H1 (cell line): Measurements from ENCODE around the gene PSMB11. TPM values are rescaled to one million over a fixed set of nuclear protein-coding genes. Genes with fewer than 3 reads are reported as not detected.

ENCODE experiments used
- CTCF ChIA-PET: fragments of 300-600 bp; sonication (Branson Sonifier 250); formaldehyde crosslinking; loops from one replicate; lab custom pipeline; 2021; ENCODE audit not compliant: partially characterized antibody; lab: Charles Lee
- POLR2A ChIA-PET: fragments of 300-600 bp; sonication (Branson Sonifier 250); formaldehyde crosslinking; loops from one replicate; lab custom pipeline; 2021; ENCODE audit warnings: inconsistent platforms; ENCODE audit not compliant: partially characterized antibody; lab: Charles Lee
- DNase-seq, 2 experiments: peaks; one replicate each; pipeline versions ENCODE4 v3.0.0 to v3.0.0-alpha.2; 2010 to 2022; ENCODE audit warnings: low spot score in 2 of 2, low read depth in 1 of 2, mixed read lengths in 1 of 2
- FAIRE-seq: peaks from 2 replicates; lab custom pipeline; 2011; peaks lifted over from hg19 to GRCh38; lab: Jason Lieb, UNC
- H2AFZ ChIP-seq: 2 replicates; pipeline ENCODE4 v1.8.1; 2012; ENCODE audit warnings: low read length, inconsistent platforms
- H2AK5ac ChIP-seq: 2 replicates; pipeline ENCODE4 v1.6.1; 2013; ENCODE audit warnings: low read depth, low read length
- H2BK120ac ChIP-seq: replicated peaks from 2 replicates; pipeline ENCODE3; 2013; ENCODE audit warnings: low read depth, low read length, inconsistent platforms
- H2BK12ac ChIP-seq: 2 replicates; pipeline ENCODE4 v1.6.1; 2013; ENCODE audit warnings: low read depth, low read length
- H2BK15ac ChIP-seq: 2 replicates; pipeline ENCODE4 v1.6.1; 2013; ENCODE audit warnings: low read length
- H2BK20ac ChIP-seq: 2 replicates; pipeline ENCODE4 v1.6.1; 2013; ENCODE audit warnings: low read length
- H2BK5ac ChIP-seq: 2 replicates; pipeline ENCODE4 v1.6.1; 2013; ENCODE audit warnings: low read depth, low read length
- H3K14ac ChIP-seq: 2 replicates; pipeline ENCODE4 v1.6.1; 2013; ENCODE audit warnings: inconsistent platforms; ENCODE audit not compliant: insufficient read length
- H3K18ac ChIP-seq: 2 replicates; pipeline ENCODE4 v1.6.1; 2013; ENCODE audit warnings: low read length; ENCODE audit errors: extremely low read depth
- H3K23ac ChIP-seq: 2 replicates; pipeline ENCODE4 v1.6.1; 2013; ENCODE audit warnings: inconsistent platforms; ENCODE audit not compliant: insufficient read length
- H3K23me2 ChIP-seq: 2 replicates; pipeline ENCODE4 v1.6.1; 2013; ENCODE audit warnings: low read depth, low read length
- H3K27ac ChIP-seq: 2 replicates; pipeline ENCODE4 v1.6.1; 2011; ENCODE audit warnings: low read depth, low read length, inconsistent platforms
- H3K27me3 ChIP-seq, 4 experiments: replicated peaks in 1 of 4; 1 replicate in 1 of 4; 2 replicates in 3 of 4; pipeline versions ENCODE4 v1.6.1 to v1.8.1; 2011 to 2013; ENCODE audit warnings: low read length in 3 of 4, mild to moderate bottlenecking in 3 of 4, inconsistent platforms in 2 of 4, mixed read lengths in 2 of 4, moderate library complexity in 1 of 4; ENCODE audit not compliant: control insufficient read depth in 3 of 4, insufficient read depth in 3 of 4; ENCODE audit errors: extremely low read depth in 1 of 4
- H3K36me3 ChIP-seq, 4 experiments: 2 replicates each; pipeline versions ENCODE4 v1.6.1 to v1.8.1; 2011 to 2013; ENCODE audit warnings: mild to moderate bottlenecking in 4 of 4, low read length in 3 of 4, moderate library complexity in 2 of 4, control low read depth in 1 of 4, inconsistent platforms in 1 of 4; ENCODE audit not compliant: insufficient read depth in 4 of 4, control insufficient read depth in 2 of 4
- H3K4ac ChIP-seq: replicated peaks from 2 replicates; pipeline ENCODE3; 2013; ENCODE audit warnings: low read length, low read depth, mixed read lengths, inconsistent platforms; ENCODE audit not compliant: insufficient read length
- H3K4me1 ChIP-seq, 4 experiments: replicated peaks in 1 of 4; 1 replicate in 1 of 4; 2 replicates in 3 of 4; pipeline versions ENCODE4 v1.6.1 to v1.8.1; 2011 to 2013; ENCODE audit warnings: low read length in 3 of 4, inconsistent platforms in 2 of 4, mixed read lengths in 1 of 4; ENCODE audit not compliant: insufficient read depth in 4 of 4, control insufficient read depth in 3 of 4
- H3K4me2 ChIP-seq, 2 experiments: 2 replicates each; pipeline versions ENCODE4 v1.6.1 to v1.8.1; 2011 to 2013; ENCODE audit warnings: low read depth in 2 of 2, low read length in 2 of 2, control low read depth in 1 of 2, inconsistent platforms in 1 of 2, mild to moderate bottlenecking in 1 of 2; ENCODE audit not compliant: insufficient read depth in 1 of 2
- H3K4me3 ChIP-seq, 4 experiments: fragments of 200-600, 300-600 bp in 1 of 4; sonication (generic), shearing (Covaris generic), sonication (Bioruptor Twin) in 1 of 4; 2 replicates each; pipeline versions ENCODE4 v1.5.1 to v1.8.1; 2011 to 2016; ENCODE audit warnings: low read length in 4 of 4, low read depth in 3 of 4, control low read depth in 2 of 4, inconsistent platforms in 2 of 4, mild to moderate bottlenecking in 2 of 4, mixed read lengths in 1 of 4, moderate library complexity in 1 of 4; ENCODE audit not compliant: insufficient read depth in 2 of 4; ENCODE audit errors: extremely low read depth in 1 of 4
- H3K56ac ChIP-seq: replicated peaks from 2 replicates; pipeline ENCODE3; 2013; ENCODE audit warnings: low read depth, mild to moderate bottlenecking, mixed read lengths, low read length, inconsistent platforms; ENCODE audit not compliant: insufficient read length
- H3K79me1 ChIP-seq: 2 replicates; pipeline ENCODE4 v1.6.1; 2013; ENCODE audit warnings: low read depth, low read length, control low read depth
- H3K79me2 ChIP-seq, 2 experiments: 2 replicates each; pipeline versions ENCODE4 v1.6.1 to v1.8.1; 2012 to 2013; ENCODE audit warnings: low read length in 2 of 2, mild to moderate bottlenecking in 2 of 2, inconsistent platforms in 1 of 2; ENCODE audit not compliant: insufficient read depth in 2 of 2, control insufficient read depth in 1 of 2
- H3K9ac ChIP-seq, 4 experiments: replicated peaks in 1 of 4; 1 replicate in 1 of 4; 2 replicates in 3 of 4; pipeline versions ENCODE4 v1.6.1 to v1.8.1; 2011 to 2013; ENCODE audit warnings: low read depth in 3 of 4, low read length in 3 of 4, control low read depth in 2 of 4, mild to moderate bottlenecking in 2 of 4, moderate library complexity in 2 of 4, inconsistent platforms in 1 of 4; ENCODE audit errors: extremely low read depth in 1 of 4
- H3K9me3 ChIP-seq, 2 experiments: 2 replicates each; pipeline versions ENCODE4 v1.6.1 to v1.8.1; 2012 to 2013; ENCODE audit warnings: mild to moderate bottlenecking in 2 of 2, moderate library complexity in 2 of 2, control low read depth in 1 of 2, inconsistent platforms in 1 of 2, low read depth in 1 of 2, low read length in 1 of 2, mixed read lengths in 1 of 2; ENCODE audit not compliant: insufficient read depth in 2 of 2
- H4K20me1 ChIP-seq, 2 experiments: replicated peaks in 1 of 2; 2 replicates each; pipeline versions ENCODE3 to v1.8.1; 2011 to 2013; ENCODE audit warnings: inconsistent platforms in 2 of 2, low read length in 2 of 2, mild to moderate bottlenecking in 1 of 2; ENCODE audit not compliant: insufficient read depth in 2 of 2, control insufficient read depth in 1 of 2
- H4K5ac ChIP-seq: 2 replicates; pipeline ENCODE4 v1.6.1; 2013; ENCODE audit warnings: low read length, low read depth, mixed read lengths, inconsistent platforms; ENCODE audit not compliant: insufficient read length
- H4K8ac ChIP-seq: 2 replicates; pipeline ENCODE4 v1.8.0; 2013; ENCODE audit warnings: mild to moderate bottlenecking, moderate library complexity, low read length, inconsistent platforms; ENCODE audit not compliant: insufficient read depth; ENCODE audit errors: extremely low read depth
- H4K91ac ChIP-seq: replicated peaks from 2 replicates; pipeline ENCODE3; 2013; ENCODE audit warnings: low read length, mixed read lengths, inconsistent platforms; ENCODE audit not compliant: insufficient read length
- EGR1 ChIP-seq: IDR thresholded peaks from 2 replicates; pipeline ENCODE4 v1.6.1; 2011; ENCODE audit warnings: low read depth, low read length, borderline replicate concordance
- TEAD4 ChIP-seq: IDR thresholded peaks from 2 replicates; pipeline ENCODE4 v1.6.1; 2012; ENCODE audit warnings: low read depth, low read length, inconsistent platforms, mixed read lengths
- WGBS, 2 experiments: shearing (Covaris generic) in 1 of 2; methylation state at CpG; one replicate each; pipeline versions ENCODE4 v1.1.6 to v1.1.7; 2013 to 2015; ENCODE audit warnings: low lambda C conversion rate in 2 of 2, mixed read lengths in 2 of 2, inconsistent platforms in 1 of 2, low coverage in 1 of 2, missing lambda C conversion rate in 1 of 2; ENCODE audit not compliant: insufficient replicate concordance in 2 of 2, insufficient coverage in 1 of 2, insufficient read length in 1 of 2; ENCODE audit errors: extremely low coverage in 1 of 2, missing lambda C conversion rate in 1 of 2; 5-methylcytosine and 5-hydroxymethylcytosine counted together
- polyA plus RNA-seq, 7 experiments: library from polyadenylated mRNA; depleted of rRNA in 3 of 7; stranded (reverse) in 5 of 7; unstranded in 2 of 7; fragments of >200 nt in 5 of 7; fragments of 200-250 nt in 2 of 7; gene quantifications; 1 replicate in 5 of 7; 2 replicates in 1 of 7; 4 replicates in 1 of 7; pipeline versions ENCODE4 v1.2.1 to v1.2.3, GENCODE V29; 2011 to 2013; ENCODE audit warnings: missing spikeins in 2 of 7, mixed read lengths in 2 of 7
- total RNA-seq: library from RNA; stranded (reverse); fragmentation: NEBNext Ultra II Directional; extraction: Animal tissue kit (Norgen Biotek cat#: 25700); gene quantifications from 2 replicates; pipeline ENCODE4 v1.2.1, GENCODE V29; 2021

Gene PSMB11
- total and polyA plus RNA-seq, 2 of the 8 experiments (the other 6 are each of a cell fraction or from before 2014, with no cell fraction given) = not detected

DNA sequence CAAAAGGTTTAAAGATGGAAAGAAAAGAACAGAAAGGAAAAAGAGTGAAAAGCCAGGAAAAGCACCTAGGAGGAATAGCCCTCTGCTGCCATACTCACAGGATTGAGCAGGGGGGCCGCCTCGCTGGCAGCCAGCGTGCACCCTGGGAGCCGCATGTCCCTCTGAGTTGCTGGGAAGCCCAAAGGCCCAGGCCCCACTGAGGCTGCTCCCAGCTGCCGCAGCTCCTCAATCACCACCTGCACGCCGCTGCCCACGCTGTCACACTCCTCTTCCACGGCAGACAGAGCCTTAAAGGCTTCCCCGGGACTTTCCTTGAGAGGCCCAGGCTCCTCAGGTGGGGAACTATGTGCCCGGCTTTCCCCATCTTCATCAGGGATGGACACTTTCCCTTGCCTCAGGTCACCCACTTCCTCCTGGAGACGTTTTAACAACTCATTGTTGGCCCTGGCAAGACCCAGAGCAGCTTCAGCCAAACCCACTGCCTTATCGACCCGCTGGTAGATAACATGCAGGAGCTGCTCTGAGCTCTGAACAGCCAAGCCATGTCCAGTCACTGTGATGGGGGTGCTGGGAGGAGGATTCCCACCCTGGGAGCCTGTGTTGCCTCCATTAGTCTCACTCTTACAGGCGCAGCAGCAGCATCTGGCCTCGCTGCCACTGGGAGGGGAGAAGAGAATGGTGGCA, 43.5 kb upstream of the PSMB11 start:
- ChIA-PET CTCF (interaction anchor here (0.8 to 23.0 kb wide), 7 partner anchors 9 to 79 kb away, joined by 3 to 785 read pairs (median 4); partner anchors contain the start of genes CDH24 and PSMB11), POLR2A (interaction anchor here (0.7 to 12.2 kb wide), 5 partner anchors 9 to 1123 kb away, joined by 3 to 133 read pairs (median 3); partner anchors contain the start of genes AJUBA and RBM23)
- H3K18ac ChIP-seq = no peak overlapping the region
- no peak overlapping the region for H3K4me2 ChIP-seq
- H3K4ac ChIP-seq = no peak overlapping the region
- no peak overlapping the region for H4K8ac ChIP-seq
- no peak overlapping the region for H2AK5ac ChIP-seq
- no peaks in the 10 kb centered on the region; the same call in 1 of the 2 replicates for H3K79me1 ChIP-seq
- H3K27ac ChIP-seq = no peak overlapping the region
- 91% methylated on average over 16 of the region's 16 CpGs; no CpG with 5 or more reads in 1 of the 2 experiments for WGBS, 2 experiments
- H2BK120ac ChIP-seq = no peak overlapping the region
- no peak overlapping the region for H2BK5ac ChIP-seq
- H3K4me1 ChIP-seq = peaks cover 0 to 5% (median 2%) of the 10 kb centered on the region in 4 experiments; a peak in 2 of 7 replicates
- no peak overlapping the region for H3K9ac ChIP-seq
- no peaks in the 10 kb centered on the region for H4K20me1 ChIP-seq
- FAIRE-seq (no peak), DNase-seq (no peak)
- H3K36me3 ChIP-seq = no peaks in the 10 kb centered on the region
- H3K23me2 ChIP-seq = no peaks in the 10 kb centered on the region; the same call in 1 of the 2 replicates
- H2AFZ ChIP-seq = no peak overlapping the region
- H2BK12ac ChIP-seq = no peak overlapping the region
- no peak overlapping the region for H4K5ac ChIP-seq
- H4K91ac ChIP-seq = no peak overlapping the region
- no peak overlapping the region for H3K4me3 ChIP-seq
- no peaks in the 10 kb centered on the region for H3K79me2 ChIP-seq
- no peak overlapping the region for H3K14ac ChIP-seq
- no peak overlapping the region for H3K23ac ChIP-seq
- H3K56ac ChIP-seq = no peak overlapping the region
- no peak overlapping the region for H2BK20ac ChIP-seq
- H2BK15ac ChIP-seq = no peak overlapping the region
- H3K9me3 ChIP-seq = no peaks in the 10 kb centered on the region
- no peaks in the 10 kb centered on the region for H3K27me3 ChIP-seq
- no peak for TF ChIP-seq EGR1
- no peak for TF ChIP-seq TEAD4
